ENCODE measurements around the gene CCDC78.

DNA sequence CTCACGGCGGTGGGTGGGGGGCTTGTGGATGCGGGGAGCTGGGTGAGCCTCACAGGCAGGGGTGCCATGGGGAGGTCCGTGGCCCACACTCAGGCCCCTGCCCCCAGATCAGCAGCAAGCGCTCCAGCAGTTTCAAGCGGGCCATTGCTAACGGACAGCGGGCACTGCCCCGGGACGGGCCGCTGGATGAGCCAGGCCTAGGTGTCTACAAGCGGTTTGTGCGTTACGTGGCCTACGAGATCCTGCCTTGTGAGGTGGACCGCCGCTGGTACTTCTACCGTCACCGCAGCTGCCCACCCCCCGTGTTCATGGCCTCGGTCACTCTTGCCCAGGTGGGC, 49.7 kb downstream of the CCDC78 start:
- TF ChIP-seq EZH2 (IDR thresholded peaks at IDR 0.05; ENCODE audit: borderline replicate concordance, insufficient read depth, low read length, poor library complexity, severe bottlenecking) = no peak
- no peak for TF ChIP-seq RAD21 (conservative IDR thresholded peaks at IDR 0.05)

Measured in neural cell (in vitro differentiated cells).